Retinal pigment epithelial cell (primary cell): ENCODE data around the gene EEF2KMT.
"Not testable (repeated sequence)": the region's sequence is repeated elsewhere in the genome, so short reads cannot be mapped to it uniquely, and the experiment has no call there.

Source experiments
- DNase-seq: peaks from one replicate; pipeline ENCODE4 v3.0.0-alpha.2; 2010; ENCODE audit warnings: low read depth
- H3K4me3 ChIP-seq: 2 replicates; pipeline ENCODE4 v1.5.1; 2011; ENCODE audit warnings: mild to moderate bottlenecking, low read length, control low read depth, moderate library complexity
- TF ChIP-seq, protein P1 (sequence below): conservative IDR thresholded peaks from 2 replicates; pipeline ENCODE4 v1.5.1; 2011; ENCODE audit warnings: low read depth, low read length, control low read depth, inconsistent platforms

The EEF2KMT gene

DNA sequence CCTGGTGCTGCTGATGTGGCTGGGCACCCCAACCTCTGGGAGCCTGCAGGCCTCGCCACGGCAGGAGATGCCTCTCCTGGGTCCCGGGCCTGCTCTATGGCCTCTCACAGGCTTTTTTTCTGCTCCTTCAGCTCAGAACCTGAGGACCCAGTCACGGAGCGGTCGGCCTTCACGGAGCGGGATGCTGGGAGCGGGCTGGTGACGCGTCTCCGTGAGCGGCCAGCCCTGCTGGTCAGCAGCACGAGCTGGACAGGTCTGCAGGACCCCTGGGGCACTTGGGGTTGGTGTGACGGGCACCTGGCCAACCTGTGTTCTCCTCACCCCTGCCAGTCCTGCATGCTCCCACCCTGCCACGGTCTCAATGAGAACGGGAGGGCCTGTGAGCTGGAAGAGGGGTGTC, 19.0 kb downstream of the EEF2KMT start:
- no peak overlapping the region for H3K4me3 ChIP-seq
- DNase-seq, result no peak
- TF ChIP-seq, protein P1, sequence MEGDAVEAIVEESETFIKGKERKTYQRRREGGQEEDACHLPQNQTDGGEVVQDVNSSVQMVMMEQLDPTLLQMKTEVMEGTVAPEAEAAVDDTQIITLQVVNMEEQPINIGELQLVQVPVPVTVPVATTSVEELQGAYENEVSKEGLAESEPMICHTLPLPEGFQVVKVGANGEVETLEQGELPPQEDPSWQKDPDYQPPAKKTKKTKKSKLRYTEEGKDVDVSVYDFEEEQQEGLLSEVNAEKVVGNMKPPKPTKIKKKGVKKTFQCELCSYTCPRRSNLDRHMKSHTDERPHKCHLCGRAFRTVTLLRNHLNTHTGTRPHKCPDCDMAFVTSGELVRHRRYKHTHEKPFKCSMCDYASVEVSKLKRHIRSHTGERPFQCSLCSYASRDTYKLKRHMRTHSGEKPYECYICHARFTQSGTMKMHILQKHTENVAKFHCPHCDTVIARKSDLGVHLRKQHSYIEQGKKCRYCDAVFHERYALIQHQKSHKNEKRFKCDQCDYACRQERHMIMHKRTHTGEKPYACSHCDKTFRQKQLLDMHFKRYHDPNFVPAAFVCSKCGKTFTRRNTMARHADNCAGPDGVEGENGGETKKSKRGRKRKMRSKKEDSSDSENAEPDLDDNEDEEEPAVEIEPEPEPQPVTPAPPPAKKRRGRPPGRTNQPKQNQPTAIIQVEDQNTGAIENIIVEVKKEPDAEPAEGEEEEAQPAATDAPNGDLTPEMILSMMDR, result no peak

DNA sequence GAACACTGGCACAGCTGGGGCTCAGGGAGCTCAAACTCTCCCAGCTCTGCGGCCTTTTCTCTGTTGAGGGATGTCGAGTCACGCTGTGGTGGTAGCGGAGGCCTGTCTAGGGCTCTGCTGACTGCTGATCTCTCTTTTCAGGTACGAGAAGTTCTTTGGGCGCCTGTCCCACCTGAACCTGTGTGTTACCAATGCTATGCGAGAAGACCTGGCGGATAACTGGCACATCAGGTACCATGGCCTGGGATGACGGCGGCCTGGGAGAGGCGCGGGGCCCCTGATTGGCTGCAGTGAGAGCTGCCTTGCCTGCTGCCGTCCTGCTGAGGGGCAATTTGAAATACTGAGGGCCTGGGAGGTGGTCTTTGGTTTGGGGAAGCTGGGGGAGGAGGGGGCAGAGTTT, 20.3 kb downstream of the EEF2KMT start:
- DNase-seq, result no peak
- TF ChIP-seq, protein P1, result no peak
- no peak overlapping the region for H3K4me3 ChIP-seq

DNA sequence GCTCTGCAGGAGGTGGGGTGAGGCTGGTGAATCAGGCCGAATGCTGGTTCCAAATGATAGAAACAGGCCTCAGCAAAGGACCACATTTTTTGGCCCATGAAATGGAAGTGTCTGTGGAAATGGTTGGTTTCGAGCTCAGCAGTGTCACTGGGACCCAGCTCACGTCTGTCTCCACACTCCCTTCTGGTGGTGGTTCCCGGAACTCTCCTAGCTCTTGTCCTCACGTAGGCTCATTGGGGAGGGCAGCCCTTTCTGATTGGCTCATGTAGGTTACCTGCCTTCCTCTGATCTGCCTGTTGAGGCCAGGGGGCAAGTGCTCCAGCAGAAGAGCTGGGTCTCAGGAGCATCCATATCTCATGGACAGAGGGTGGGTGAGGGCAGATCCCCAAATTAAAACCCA, 22.0 kb downstream of the EEF2KMT start:
- no peak overlapping the region for H3K4me3 ChIP-seq
- no peak for DNase-seq
- TF ChIP-seq, protein P1, result no peak

DNA sequence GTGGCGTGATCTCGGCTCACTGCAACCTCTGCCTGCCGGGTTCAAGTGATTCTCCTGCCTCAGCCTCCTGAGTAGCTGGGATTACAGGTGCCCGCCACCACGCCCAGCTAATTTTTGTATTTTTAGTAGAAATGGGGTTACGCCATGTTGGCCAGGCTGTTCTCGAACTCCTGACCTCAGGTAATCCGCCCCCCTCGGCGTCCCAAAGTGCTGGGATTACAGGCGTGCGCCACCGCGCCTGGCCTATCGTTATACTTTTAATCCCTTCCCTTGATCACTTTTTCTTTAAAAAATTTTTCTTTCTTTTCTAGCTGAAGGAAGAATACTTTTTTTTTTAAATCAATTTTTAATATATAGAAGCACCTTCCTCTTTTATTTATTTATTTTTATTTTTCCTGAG, 23.8 kb downstream of the EEF2KMT start:
- H3K4me3 ChIP-seq, DNase-seq: not testable (repeated sequence)

DNA sequence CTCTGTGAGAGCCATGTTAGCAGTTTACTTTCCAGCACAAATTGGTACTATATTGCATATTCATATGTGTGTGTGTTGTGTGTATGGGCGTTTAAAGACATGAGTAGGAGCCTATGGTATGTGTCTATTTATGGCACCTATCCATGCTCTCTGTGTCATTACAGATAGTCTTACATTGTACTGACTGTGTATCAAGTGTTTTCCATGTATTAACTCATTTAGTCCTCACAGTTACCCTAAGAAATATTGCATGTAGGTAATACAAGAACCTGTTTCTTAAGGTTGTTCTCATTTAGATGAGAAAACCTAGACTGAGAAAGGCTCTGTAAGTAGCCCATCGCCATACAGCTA, 24.3 kb downstream of the EEF2KMT start:
- no peak for DNase-seq
- no peak overlapping the region for H3K4me3 ChIP-seq
- TF ChIP-seq, protein P1, result no peak

DNA sequence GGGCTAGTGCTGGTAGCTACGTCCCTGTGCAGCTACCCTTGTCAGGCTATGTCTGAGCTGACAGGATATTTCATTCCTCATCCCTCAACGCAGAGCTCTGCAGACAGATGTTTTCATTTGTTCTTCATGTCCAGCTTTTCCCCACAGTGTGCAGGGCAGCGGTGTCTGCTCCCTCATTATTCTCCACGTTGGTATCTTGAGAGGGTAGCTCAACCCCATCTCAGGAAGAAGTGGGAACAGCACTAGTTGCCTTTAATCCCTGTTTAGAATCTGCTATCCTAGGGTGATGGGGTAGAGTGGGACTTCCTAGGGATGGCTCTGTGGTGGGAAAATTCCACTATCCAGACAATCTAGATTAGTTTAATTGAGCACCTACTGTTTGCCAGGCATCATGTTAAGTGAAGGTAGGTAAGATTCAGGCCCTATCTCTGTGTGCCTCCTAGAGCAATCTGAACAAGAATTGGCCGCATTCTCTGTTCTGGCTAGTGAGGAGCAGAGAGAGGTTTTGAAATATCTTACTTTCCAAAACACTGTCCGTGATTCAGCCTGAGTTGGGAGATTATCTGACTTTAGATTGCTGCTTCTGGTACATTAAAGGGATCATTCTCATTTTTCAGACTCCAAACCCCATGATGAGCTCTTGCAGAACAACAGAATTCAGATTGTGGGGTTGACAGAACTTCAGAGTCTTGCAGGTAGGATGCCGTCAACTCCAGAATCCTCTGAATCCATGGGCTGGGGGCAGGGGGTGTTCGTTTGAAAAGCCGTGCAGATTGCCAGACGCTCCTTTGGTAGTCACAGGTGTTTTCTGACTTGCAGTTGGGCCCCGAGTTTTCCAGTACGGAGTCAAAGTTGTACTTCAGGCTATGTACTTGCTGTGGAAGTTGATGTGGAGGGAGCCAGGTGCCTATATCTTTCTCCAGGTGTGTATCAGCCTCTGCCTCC, 25.0 kb downstream of the EEF2KMT start:
- TF ChIP-seq, protein P1, result no peak
- no peak for DNase-seq
- H3K4me3 ChIP-seq, result peak overlapping the region; percentile 75

DNA sequence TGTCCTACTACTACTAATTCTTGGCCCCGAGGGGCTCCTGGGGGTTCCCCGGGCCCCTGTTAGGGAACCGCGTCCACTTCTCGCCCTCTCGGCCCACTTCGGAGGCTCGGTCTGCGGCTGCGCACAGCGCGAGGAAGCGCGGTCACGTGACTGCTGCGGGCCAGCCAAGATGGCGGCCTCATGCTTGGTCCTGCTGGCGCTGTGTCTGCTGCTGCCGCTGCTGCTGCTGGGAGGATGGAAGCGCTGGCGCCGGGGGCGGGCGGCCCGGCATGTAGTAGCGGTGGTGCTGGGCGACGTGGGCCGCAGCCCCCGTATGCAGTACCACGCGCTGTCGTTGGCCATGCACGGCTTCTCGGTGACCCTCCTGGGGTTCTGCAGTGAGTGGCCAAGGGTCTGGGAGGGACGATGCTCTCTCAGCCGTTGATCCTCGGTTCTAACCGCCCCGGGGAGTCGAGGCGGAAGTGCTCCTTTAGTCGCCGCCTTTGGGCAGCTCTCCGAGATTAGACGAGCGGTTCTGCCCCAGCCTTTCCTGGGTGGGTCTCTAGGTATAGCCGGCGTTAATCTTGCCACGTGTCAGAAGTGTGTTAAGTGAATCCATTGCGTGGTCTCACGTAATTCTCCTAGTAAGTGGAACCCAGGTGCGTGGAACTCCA, 25.8 kb downstream of the EEF2KMT start, which contains the start of gene ALG1:
Gene ALG1 (plus strand): TSS at position 163 of the 653 bp plus-strand sequence. CDS start 7 bp downstream, at position 170.
- TF ChIP-seq, protein P1, result no peak
- DNase-seq, result peak; percentile 45
- H3K4me3 ChIP-seq, result peak within 1 kb of the TSS; percentile 75
